Forelimb muscle (tissue), 1 donor: ENCODE data around the gene COL6A3. TPM values are rescaled to one million over a fixed set of nuclear protein-coding genes. Genes with fewer than 3 reads are reported as not detected.
"Not testable (repeated sequence)": the region's sequence is repeated elsewhere in the genome, so short reads cannot be mapped to it uniquely, and the experiment has no call there.

Experiments
- DNase-seq: peaks from one replicate; pipeline ENCODE4 v3.0.0-alpha.2; 2013; ENCODE audit warnings: low read depth
- polyA plus RNA-seq: library from polyadenylated mRNA; unstranded; fragments of 120-200 nt; gene quantifications from one replicate; pipeline ENCODE4 v1.2.1, GENCODE V29; 2013; ENCODE audit not compliant: insufficient read length

Gene COL6A3
- polyA plus RNA-seq, 1 donor: 178 TPM

DNA sequence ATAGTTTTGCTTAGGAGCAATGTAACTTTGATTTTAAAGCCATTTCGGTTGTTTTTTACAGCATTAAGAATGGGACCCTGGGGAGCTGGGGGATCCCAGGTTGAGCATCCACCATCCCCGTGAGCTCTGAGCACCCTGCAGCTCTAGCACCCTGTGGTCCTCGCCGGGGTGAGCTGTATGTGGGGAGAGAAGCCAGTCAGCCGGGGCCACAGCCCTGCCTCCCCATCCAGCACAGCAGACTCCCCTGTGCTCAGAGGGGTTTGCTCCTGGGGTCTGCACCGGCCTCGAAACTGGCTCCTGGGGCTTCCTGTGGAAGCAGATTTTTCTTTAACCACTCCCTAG lies 1.3 kb downstream of the COL6A3 start:
- DNase-seq: no peak

DNA sequence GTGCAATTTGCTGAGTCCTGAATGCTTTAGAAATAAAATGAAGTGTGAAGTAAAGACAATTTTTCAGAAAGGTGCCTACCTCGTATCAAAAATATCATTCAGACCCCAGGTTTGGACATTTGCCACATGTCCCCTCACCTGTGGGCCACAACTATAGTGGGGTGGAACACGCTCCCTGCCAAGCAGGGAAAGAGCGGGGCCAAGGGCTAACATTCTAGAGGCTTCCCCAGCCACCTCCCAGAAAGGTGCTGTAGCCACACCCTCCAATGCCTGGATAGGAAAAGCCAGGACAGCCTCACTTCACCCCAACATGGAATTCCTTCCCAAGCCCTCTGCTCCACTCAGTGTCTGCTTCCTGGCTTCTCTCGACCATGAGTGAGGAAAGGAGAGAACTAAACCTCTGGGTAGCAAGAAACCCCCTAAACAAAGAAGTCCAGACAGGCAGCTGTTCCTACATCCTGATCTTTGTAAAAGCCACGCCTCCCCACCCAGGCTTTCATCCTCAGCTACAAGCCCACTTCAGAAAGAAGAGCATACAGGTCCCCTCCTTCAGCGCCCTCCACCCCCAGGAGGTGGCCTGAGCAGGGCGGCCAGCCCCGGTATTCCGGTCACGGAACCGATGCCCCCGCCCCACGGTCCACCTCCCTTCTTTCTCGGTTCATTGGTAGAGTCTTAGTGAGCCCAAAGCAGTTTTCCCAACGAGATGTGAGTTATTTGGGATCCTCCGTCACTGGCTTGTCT lies 2.1 kb downstream of the COL6A3 start:
- DNase-seq: no peak

DNA sequence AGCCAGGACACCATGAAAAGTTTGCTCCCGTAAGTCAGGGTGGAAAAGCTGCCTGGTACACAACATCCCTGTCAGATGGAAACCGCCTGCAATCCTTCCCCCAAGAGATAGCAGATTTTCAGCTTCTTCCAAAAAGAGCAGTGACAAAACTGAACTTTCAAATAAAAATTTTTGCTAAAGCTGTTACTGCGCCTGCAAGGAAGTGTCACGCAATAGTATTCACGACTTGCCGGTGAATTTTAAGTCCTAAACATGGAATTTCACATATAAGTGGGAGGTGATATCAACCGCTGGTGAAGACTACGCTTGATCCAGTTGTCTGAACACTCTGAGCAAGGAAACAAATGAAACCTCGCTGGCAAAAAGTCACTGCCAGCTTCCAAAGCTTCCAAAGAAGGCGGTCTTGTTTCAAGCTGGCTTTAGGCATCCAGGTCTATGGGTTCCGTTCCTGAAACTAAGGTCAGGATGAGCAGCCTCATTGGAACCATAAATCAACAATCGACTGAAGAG lies 2.8 kb downstream of the COL6A3 start:
- DNase-seq: no peak

DNA sequence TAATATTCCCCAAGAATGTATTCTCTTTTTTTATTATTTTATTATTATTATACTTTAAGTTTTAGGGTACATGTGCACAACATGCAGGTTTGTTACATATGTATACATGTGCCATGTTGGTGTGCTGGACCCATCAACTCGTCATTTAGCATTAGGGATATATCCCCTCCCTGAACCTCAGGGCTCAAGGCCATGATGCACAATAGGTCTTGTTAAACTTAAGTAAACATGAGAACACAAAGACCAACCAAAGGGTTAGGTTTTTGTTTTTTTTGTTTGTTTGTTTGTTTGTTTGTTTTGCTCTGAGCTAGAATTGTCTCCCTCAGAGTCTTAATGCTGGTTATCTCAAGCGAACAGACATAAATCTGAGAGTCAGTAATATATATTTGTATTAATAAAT lies 4.7 kb downstream of the COL6A3 start:
- DNase-seq: not testable (repeated sequence)

DNA sequence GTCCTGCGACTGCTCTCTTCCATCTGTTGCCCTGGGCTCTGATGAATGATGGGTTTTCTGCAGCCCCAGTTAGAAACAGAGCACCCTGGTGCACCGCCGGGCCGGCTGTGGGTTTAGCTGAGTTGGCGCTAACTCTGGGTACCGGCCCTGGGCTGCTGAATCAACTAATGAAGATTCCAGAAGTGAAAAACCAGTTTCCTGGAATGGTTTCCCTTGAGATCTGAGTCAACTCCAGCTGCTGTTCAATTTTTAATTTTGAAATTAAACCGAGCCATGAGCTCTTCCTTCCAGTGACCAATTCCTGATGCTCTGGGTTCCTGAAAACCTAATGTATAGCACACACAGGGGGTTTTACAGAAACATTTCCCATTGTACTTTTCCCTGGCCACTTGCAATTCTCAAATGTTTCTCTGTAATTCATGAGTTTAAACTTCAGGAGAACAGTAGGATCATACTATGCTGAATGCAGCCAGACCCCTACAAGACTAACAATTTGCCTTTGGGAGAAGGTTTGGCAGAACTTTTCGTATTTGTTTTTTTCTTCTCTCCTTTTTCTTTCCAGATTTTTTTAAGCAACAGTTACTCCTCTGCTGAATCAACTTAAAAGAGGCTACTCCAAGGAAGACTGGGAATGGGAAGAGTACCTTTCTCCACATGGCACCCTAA lies 5.5 kb downstream of the COL6A3 start:
- no peak for DNase-seq

DNA sequence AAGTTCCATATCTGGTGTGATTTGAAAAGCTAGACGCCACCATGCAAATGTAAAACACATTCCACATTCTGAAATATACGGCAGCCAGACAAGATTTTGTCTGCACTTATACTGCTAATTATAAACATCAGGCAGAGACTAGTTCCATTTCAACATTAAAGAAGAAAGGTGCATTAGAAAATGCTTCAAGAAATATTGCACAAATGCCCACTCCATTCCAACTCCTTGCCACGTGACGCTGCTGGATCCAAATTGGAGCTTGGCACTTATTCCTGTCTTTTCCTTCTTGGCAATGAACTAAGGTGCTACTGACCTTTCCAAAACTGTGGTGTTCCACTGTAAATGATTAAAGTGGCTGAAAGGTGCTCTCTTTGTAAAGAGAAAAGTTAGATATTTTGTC lies 6.3 kb downstream of the COL6A3 start:
- DNase-seq: no peak

DNA sequence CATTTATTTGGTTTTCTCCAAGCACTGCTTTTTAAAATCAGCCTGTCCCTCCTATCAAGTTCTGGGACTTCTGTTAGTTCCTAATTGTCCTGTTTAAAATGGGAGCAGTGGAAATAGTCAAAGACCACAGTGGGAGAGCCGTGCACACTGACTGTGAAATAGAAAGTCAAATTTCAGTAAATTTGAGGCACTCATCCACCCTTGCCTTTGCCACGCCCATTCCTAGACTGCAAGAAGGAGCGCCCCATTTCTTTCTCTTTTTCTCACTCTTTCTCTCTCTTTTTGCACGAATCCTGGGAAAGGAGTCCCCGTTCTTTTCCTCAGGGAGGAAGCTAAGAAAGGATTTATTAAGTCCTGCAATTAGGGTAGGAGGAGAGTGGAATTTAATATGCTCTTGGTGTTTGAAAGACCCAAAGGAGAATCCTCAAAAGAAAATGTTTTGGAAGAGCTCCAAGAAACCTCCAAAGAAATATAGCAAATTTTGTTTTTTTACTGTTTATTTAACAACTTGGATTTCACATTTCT lies 7.5 kb downstream of the COL6A3 start:
- DNase-seq: no peak

DNA sequence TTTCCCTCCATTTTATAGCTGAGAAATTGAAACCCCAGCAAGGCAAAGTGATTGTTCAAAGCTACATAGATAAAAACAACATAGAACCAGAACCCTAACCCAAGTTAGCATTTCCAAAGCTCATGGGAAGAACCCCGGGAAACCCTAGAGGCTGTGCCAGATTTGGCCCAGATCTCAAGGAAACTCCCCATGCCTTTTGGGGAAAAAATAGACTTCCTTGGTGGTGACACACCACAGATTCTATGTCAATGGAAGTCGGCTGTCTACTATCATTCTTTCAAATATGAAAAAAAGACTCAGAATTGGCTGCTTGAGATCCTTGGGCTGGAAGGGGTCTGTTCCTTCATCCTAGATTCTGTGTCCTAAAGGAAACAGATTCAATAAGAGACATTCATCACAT lies 8.4 kb downstream of the COL6A3 start:
- no peak for DNase-seq

DNA sequence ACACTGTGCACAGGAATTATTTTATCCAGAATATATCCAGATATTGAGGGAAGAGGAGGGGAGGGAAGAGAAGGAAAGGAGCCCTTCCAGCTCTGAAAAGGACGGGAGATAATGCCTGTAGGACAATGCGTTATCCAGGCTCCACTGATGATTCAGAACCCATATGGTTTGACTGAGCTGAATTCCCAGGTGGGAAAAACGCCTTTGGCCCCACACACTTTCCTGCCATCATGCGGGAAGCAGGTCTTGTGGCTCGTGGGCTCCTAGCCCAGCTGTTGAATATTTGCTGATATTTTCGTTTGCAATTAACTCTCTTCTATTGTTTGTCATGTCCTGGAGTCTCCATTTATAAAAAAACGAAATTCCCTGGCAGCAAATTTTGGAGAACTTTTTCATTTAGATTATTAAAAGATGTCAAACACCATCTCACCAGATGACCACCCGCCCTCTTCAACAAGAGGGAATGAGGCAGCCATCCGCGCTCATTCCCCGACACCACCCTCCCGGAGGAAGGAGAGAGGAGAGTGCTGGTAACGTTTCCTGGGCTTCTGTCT lies 8.9 kb downstream of the COL6A3 start:
- DNase-seq: no peak

DNA sequence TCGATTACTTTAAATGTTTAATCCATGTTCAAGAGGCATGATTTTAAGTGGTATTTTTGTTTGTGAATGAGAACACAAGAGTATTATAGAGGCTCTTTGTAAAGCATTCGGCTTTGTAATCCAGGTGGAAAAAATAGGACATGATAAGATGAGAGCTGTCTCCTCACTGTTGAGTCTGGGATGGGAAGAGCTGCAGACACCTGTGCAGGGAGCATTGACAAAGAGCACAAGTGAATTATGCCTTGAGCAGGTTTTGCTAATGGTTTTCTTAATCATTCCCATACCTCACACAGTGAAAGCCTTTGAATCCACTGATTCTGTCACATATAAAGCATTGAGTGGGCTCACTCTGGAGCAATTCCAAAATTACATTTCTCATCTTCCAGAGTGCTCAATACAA lies 9.6 kb downstream of the COL6A3 start:
- no peak for DNase-seq

DNA sequence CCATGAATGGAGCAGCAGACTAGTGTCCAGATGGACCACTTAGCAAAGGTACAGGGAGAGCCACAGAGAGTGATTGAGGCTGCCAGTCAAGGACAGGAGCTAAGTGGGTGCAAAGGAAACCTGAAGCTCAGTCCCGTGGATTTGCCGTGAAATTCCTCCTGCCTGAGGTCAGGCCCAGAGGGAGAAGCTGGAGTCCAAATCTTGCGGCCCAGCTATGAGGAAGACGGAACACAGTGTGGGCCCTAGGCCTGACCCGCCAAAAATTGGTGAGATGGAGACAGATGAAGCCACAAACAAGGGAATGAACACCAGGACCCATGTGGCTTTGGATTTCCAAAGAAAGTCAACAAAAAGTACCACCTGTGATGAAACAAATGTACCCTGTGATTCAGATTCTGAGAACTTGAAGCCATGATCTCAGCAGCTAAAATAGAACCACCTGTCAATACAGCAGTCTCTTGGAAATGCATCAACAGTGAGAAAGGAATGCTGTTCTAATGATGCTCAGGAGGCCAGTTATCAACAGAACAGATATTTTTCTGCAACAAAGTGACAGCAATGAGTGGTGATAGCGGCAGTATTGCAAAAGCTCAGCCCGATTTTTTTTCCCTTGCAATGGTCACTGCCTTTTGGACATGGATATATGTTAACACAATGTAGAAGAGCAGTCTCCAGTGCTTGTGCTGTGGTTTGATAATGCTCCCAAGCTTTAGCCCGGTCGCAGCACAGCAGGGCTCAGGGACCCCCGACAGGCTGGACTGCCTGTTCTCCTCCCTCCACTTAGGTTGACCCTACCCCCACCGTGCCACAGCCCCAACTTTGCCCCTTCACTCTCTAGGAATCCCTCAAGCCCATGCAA lies 10.7 kb downstream of the COL6A3 start:
- no peak for DNase-seq

DNA sequence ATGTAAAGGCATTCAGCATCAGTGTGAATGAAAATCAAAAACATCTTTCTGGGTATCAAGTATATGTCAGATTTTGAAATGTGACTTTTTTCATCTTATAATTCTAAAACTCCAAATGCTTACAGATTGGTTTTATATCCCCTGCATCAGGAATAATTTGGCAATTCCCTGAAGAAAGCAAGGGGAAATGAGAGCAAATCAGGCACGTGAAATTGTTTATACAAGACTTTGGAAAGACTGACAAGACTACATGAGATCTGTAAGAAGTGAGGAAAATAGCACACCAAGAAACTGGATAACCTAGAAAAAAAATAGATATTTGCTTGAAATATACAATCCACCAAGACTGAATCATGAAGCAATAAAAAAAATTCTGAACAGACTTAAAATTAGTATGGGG lies 13.8 kb downstream of the COL6A3 start:
- no peak for DNase-seq

DNA sequence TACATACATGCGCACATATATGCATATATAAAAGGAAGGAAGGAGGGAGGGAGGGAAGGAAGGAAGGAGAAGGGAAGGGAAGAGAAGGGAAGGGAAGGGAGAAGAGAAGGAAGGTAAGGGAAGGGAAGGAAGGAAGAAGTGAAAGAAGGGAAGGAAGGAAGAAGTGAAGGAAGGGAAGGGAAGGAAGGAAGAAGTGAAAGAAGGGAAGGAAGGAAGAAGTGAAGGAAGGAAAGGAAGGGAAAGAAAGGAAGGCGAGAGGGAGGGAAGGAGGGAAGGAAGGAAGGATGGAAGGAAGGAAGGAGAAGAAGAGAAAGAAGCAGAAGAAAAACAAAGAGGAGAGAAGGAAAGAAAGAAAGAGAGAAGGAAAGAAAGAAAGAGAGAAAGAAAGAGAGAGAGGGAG lies 16.9 kb downstream of the COL6A3 start:
- no peak for DNase-seq

DNA sequence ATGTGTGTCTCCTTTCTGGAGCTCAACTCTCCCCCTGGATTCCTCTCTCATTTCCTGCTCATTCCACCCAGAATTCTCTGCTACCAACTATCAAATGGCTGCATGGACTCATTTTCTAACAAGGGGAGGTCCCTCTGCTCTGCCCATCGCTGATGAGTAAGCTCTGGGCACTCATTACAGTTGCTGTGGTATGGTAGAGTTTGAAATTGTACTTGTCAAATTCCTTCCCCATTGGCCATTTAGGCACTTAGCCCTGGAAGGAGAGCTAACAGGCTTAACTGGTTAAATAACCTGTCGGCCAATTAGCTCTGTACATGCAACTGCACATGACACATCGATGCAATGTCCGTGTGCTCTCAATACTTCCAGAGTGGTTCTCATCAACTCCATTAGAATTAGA lies 20.4 kb downstream of the COL6A3 start:
- DNase-seq: no peak

DNA sequence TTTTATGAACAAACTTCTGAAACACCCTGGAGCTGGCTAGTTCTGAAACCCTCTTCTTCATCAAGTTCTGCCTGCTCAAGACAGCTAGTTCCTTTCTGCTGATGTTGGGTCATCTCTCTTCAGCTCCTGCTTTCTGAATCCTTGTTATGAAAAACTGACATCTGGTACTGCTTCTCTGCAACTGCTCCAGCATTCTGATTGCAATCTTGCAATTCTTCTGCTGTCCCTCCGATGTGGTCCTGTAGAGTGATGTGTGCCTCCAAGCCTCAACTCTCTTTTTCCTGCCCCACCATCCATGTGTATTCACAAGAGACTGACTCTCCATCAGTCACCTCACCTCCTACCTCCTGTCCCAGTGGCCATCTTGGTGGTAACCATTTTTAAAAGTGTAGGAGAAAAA lies 21.8 kb downstream of the COL6A3 start:
- DNase-seq: no peak

DNA sequence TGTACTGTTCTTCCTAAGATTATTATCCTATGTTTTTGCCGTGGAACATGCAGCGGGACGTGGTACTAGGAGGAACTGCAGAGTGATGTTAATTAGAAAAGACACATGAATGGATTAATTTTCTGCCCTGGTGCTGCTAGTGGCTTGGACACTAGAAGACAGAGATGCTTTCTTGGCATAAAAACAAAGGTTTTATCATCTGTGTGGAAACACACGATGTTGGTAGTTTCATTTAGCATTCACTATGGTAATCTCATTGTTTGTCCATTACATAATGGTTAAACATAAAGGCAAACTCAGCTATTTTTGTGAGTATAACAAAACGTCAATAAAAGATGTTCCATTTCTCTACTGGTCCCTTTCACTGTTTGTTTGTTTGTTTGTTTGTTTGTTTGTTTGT lies 22.8 kb downstream of the COL6A3 start:
- no peak for DNase-seq

DNA sequence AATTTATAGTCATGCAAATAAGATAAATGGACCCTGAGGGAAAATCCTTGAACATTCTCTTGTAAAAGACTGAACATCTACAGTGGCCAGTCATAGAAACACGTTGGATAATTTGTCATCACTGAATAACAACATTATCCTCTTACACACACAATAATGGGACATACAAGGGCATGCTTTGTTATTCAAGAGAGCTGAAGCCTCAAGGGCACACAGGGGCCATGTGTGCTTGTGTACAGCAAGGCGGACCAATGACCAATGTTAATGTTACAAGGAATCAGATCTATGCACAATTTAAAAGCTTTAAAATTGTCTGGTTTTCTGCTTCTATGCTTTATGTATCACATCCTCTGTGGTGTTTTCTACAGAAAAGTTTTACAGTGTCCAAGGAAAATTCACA lies 23.7 kb downstream of the COL6A3 start:
- DNase-seq: no peak

DNA sequence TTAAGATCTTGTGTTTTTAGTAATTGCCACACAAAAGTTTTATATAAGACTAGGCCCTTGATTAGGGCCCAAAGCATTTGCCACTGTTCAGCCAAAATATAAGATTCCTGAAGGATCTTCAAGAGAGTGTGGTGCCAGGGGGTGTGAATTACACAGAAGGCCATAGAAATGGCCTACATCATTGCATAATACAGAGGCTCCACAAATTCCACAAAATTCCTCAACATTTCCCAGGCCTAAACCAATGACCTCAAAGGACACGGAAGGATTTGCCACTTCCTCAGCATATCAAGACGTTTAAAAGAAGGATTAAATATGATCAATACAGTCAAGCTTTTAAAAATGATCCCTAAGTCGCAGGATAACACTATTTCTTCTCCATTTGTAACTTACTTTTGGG lies 24.1 kb downstream of the COL6A3 start:
- DNase-seq: no peak

DNA sequence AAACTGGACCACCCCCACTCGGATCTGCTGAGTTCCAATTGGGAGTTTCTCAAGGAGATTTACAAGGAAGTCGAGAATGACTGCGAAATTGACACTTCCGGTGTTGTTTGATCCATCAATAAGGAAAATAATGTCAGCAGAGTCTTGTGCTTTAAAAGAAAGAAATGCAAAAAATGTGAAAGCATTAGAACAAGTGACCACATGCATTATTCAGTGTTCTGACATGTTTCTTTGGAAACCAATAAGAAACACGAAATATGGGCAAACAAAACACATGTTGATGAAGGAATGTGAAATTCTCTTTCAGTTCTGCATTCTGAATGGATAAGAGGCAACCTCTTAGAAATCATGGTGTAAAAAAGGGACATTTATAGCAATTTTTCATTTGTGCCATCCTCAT lies 25.9 kb downstream of the COL6A3 start:
- DNase-seq: no peak

DNA sequence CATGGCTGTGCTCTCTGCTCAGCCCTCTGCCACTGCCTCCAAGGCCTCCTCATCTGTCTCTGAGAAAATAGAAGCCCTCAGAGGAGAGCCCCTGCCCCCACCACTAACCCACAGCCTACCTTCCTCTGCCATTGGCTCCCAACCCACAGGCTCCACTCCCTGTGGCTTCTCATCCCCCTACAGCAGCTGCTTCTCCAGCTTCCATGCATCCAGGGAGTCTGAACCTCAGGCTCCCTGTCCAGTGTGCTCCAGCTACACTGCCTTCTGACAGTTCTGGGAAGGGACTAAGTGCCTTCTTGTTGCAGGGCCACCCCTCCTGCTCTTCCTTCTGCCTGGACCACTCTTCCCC lies 29.3 kb downstream of the COL6A3 start:
- no peak for DNase-seq

DNA sequence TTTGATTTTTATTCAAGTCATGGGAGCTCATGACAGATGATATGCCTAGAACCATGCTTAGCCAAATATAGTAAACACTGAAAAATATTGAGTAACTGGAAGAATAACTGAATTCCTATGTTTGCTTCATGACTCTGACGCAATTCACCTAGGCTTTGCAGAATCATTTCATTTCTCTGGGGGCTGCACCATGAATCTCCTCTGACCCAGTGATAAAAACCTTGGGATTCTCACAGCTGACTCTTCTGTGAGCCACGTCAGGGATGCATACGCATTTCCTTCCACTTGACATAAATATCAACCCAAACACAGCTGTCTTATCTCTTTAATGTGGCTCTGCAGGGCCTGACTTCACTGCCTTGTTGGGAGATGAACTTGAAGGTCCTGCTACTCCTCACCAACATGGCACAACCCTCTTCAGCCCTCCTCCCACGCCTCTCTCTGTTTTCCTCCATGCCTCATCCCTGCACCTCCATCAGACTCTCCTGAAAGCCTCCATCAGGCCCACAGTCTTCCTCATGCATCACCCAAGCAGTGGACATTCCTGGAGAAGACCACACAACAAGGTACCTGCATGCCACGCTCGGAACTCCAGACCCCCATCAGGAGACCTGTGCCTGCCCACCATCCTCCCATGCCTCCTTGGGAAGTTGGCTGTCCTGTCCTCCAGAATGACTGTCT lies 29.8 kb downstream of the COL6A3 start:
- no peak for DNase-seq

DNA sequence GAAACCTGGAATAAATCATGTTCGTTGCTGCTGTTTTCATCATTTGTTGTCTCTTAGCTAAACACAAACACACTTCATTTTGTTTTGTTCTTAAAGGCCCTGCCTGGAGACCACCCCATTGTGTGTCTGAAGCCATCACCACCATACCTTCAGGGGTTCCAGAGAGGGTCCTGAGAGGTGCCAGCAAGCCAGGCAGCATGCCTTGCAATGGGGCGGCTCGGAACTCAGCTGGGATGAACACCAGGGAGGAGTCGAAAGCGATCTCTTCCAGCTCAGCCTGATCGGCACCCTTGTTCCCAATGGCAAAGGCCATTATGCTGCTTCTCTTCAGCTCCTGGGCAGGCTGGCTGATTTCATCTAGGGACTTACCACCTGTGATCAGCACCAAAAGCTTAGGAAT lies 33.2 kb downstream of the COL6A3 start:
- no peak for DNase-seq
